NK-92 treated with Interleukin-12 subunit alpha and Interleukin-12 subunit beta, amount 100 ng/mL, for 24 hours (cell line): ENCODE data around the gene SLC4A4.

ENCODE experiments used
- DNase-seq: peaks from one replicate; lab custom pipeline; 2025; lab: John Stamatoyannopoulos, UW

Gene SLC4A4

GRCh38 chr4:71472946-71473345, 134.1 kb downstream of the SLC4A4 start:
- DNase-seq, result no peak

GRCh38 chr4:71473541-71474240, 134.9 kb downstream of the SLC4A4 start:
- no peak for DNase-seq

GRCh38 chr4:71474731-71475130, 135.9 kb downstream of the SLC4A4 start:
- DNase-seq, result no peak

- DNase-seq, result no peak
Observed at GRCh38 chr4:71476240-71476639, 137.4 kb downstream of the SLC4A4 start.

GRCh38 chr4:71486550-71487343, 147.9 kb downstream of the SLC4A4 start:
- no peak for DNase-seq

- DNase-seq, result no peak
Observed at GRCh38 chr4:71487344-71487920, 148.6 kb downstream of the SLC4A4 start.

GRCh38 chr4:71494539-71494938, 155.7 kb downstream of the SLC4A4 start:
- no peak for DNase-seq

GRCh38 chr4:71495454-71495853, 156.6 kb downstream of the SLC4A4 start:
- no peak for DNase-seq

- DNase-seq, result no peak
Observed at GRCh38 chr4:71497078-71497477, 158.3 kb downstream of the SLC4A4 start.

- DNase-seq, result no peak
Observed at GRCh38 chr4:71498002-71498401, 159.2 kb downstream of the SLC4A4 start.

GRCh38 chr4:71498625-71499024, 159.8 kb downstream of the SLC4A4 start:
- DNase-seq, result no peak

GRCh38 chr4:71501992-71502391, 163.2 kb downstream of the SLC4A4 start:
- no peak for DNase-seq

GRCh38 chr4:71518283-71518989, 179.6 kb downstream of the SLC4A4 start:
- DNase-seq, result no peak

GRCh38 chr4:71520308-71520707, 181.5 kb downstream of the SLC4A4 start:
- no peak for DNase-seq

- DNase-seq, result no peak
Observed at GRCh38 chr4:71520850-71521249, 182.0 kb downstream of the SLC4A4 start.

- no peak for DNase-seq
Observed at GRCh38 chr4:71524756-71525155, 185.9 kb downstream of the SLC4A4 start.

- no peak for DNase-seq
Observed at GRCh38 chr4:71526637-71527406, 188.0 kb downstream of the SLC4A4 start.

GRCh38 chr4:71532407-71532806, 193.6 kb downstream of the SLC4A4 start:
- no peak for DNase-seq

- no peak for DNase-seq
Observed at GRCh38 chr4:71533121-71533520, 194.3 kb downstream of the SLC4A4 start.

- no peak for DNase-seq
Observed at GRCh38 chr4:71537551-71538065, 198.8 kb downstream of the SLC4A4 start.

- DNase-seq, result no peak
Observed at GRCh38 chr4:71538528-71538927, 199.7 kb downstream of the SLC4A4 start.
